CD14-positive monocyte (primary cell): ENCODE results near the gene TREML2. TPM values are rescaled to one million over a fixed set of nuclear protein-coding genes. Genes with fewer than 3 reads are reported as not detected.
A peak's percentile ranks its signal among the peaks of the same experiment; 100 is the strongest.

Experiments
- DNase-seq, 3 donors: peaks; one replicate each; pipeline ENCODE4 v3.0.0-alpha.2; 2011 to 2022
- H2AFZ ChIP-seq: 2 replicates; pipeline ENCODE4 v1.6.0; 2012; ENCODE audit warnings: mild to moderate bottlenecking, low read depth, low read length, inconsistent platforms; ENCODE audit not compliant: insufficient read depth, poor library complexity, severe bottlenecking
- H3K27ac ChIP-seq, 2 donors: 1 replicate in 1 of 2; 2 replicates in 1 of 2; pipeline ENCODE4 v1.5.1; 2012 to 2013; ENCODE audit warnings: low read length in 2 of 2, control low read depth in 1 of 2, inconsistent platforms in 1 of 2, low read depth in 1 of 2, mild to moderate bottlenecking in 1 of 2
- H3K27me3 ChIP-seq, 2 donors: one replicate each; pipeline versions ENCODE4 v1.6.0 to v1.6.1; 2011 to 2013; ENCODE audit warnings: low read length in 2 of 2; ENCODE audit not compliant: control insufficient read depth in 2 of 2, insufficient read depth in 2 of 2
- H3K36me3 ChIP-seq, 2 donors: replicated peaks in 1 of 2; 1 replicate in 1 of 2; 2 replicates in 1 of 2; pipeline versions ENCODE4 v1.5.1 to v1.6.1; 2012 to 2013; ENCODE audit warnings: low read length in 2 of 2, control low read depth in 1 of 2, inconsistent platforms in 1 of 2, mild to moderate bottlenecking in 1 of 2; ENCODE audit not compliant: insufficient read depth in 2 of 2, control insufficient read depth in 1 of 2
- H3K4me1 ChIP-seq, 2 donors: 1 replicate in 1 of 2; 2 replicates in 1 of 2; pipeline versions ENCODE4 v1.5.1 to v1.6.1; 2012 to 2013; ENCODE audit warnings: low read length in 2 of 2, control low read depth in 1 of 2, inconsistent platforms in 1 of 2, mild to moderate bottlenecking in 1 of 2, moderate library complexity in 1 of 2; ENCODE audit not compliant: insufficient read depth in 2 of 2, control insufficient read depth in 1 of 2
- H3K4me2 ChIP-seq: replicated peaks from 2 replicates; pipeline ENCODE3; 2012; ENCODE audit warnings: low read length, moderate library complexity, mild to moderate bottlenecking; ENCODE audit not compliant: poor library complexity, severe bottlenecking; ENCODE audit errors: extremely low read depth
- H3K4me3 ChIP-seq, 3 experiments: fragments of 200-600 bp in 1 of 3; sonication (generic) in 1 of 3; replicated peaks in 1 of 3; 1 replicate in 2 of 3; 2 replicates in 1 of 3; pipeline ENCODE4 v1.5.1; 2011 to 2013; ENCODE audit warnings: low read length in 3 of 3, mild to moderate bottlenecking in 3 of 3, control low read depth in 2 of 3, low read depth in 2 of 3, inconsistent platforms in 1 of 3, moderate library complexity in 1 of 3
- H3K79me2 ChIP-seq: 2 replicates; pipeline ENCODE4 v1.6.0; 2012; ENCODE audit warnings: mild to moderate bottlenecking, control low read depth, inconsistent platforms, low read length, moderate library complexity; ENCODE audit not compliant: insufficient read depth
- H3K9ac ChIP-seq: 2 replicates; pipeline ENCODE4 v1.6.0; 2017; ENCODE audit warnings: low read length, mild to moderate bottlenecking; ENCODE audit not compliant: insufficient read depth, poor library complexity, severe bottlenecking
- H3K9me3 ChIP-seq, 2 donors: replicated peaks in 1 of 2; 1 replicate in 1 of 2; 2 replicates in 1 of 2; pipeline versions ENCODE4 v1.5.1 to v1.6.1; 2012 to 2013; ENCODE audit warnings: low read length in 2 of 2, control low read depth in 1 of 2; ENCODE audit not compliant: control insufficient read depth in 1 of 2, insufficient read depth in 1 of 2
- H4K20me1 ChIP-seq: 2 replicates; pipeline ENCODE4 v1.6.0; 2012; ENCODE audit warnings: mild to moderate bottlenecking, low read length, control low read depth, moderate library complexity; ENCODE audit not compliant: insufficient read depth
- H3K27ac Mint-ChIP-seq, 7 donors: one replicate each; pipeline ENCODE4 v1.8.0; 2020; ENCODE audit warnings: mild to moderate bottlenecking in 7 of 7, mixed read lengths in 7 of 7, moderate library complexity in 6 of 7, inconsistent platforms in 2 of 7
- H3K27me3 Mint-ChIP-seq, 3 donors: one replicate each; pipeline ENCODE4 v1.8.0; 2021 to 2022; ENCODE audit warnings: low read depth in 3 of 3, mild to moderate bottlenecking in 3 of 3, mixed read lengths in 3 of 3, moderate library complexity in 3 of 3, inconsistent platforms in 1 of 3
- H3K36me3 Mint-ChIP-seq, 2 donors: one replicate each; pipeline ENCODE4 v1.8.0; 2020; ENCODE audit warnings: mixed read lengths in 2 of 2, inconsistent platforms in 1 of 2, mild to moderate bottlenecking in 1 of 2
- H3K4me1 Mint-ChIP-seq: one replicate; pipeline ENCODE4 v1.8.0; 2020; ENCODE audit warnings: mild to moderate bottlenecking, mixed read lengths
- H3K4me3 Mint-ChIP-seq, 2 donors: one replicate each; pipeline ENCODE4 v1.8.0; 2020; ENCODE audit warnings: mild to moderate bottlenecking in 2 of 2, mixed read lengths in 2 of 2, moderate library complexity in 1 of 2
- H3K9me3 Mint-ChIP-seq, 7 donors: one replicate each; pipeline ENCODE4 v1.8.0; 2020 to 2022; ENCODE audit warnings: mixed read lengths in 7 of 7, mild to moderate bottlenecking in 6 of 7, moderate library complexity in 6 of 7, inconsistent platforms in 2 of 7
- CTCF ChIP-seq: fragments of 200-600 bp; IDR thresholded peaks from one replicate; pipeline ENCODE4 v1.8.0; 2022; ENCODE audit warnings: antibody characterized with exemption, mild to moderate bottlenecking
- WGBS: methylation state at CpG from one replicate; pipeline ENCODE4 v1.1.5; 2013; ENCODE audit warnings: missing lambda C conversion rate; ENCODE audit not compliant: insufficient coverage; 5-methylcytosine and 5-hydroxymethylcytosine counted together
- intact Hi-C, 2 donors: fragments of 100-400 bp; cut with micrococcal nuclease; formaldehyde crosslinking; loops; one replicate each; pipeline versions ENCODE4 v1.15.0 to v1.15.1; 2023
- polyA plus RNA-seq, 3 donors: library from polyadenylated mRNA; depleted of rRNA in 1 of 3; unstranded in 2 of 3; stranded (reverse) in 1 of 3; fragments of 300-500 nt in 2 of 3; fragments of >200 nt in 1 of 3; fragmentation: Illumina TruSeq in 2 of 3; gene quantifications; 1 replicate in 2 of 3; 2 replicates in 1 of 3; pipeline ENCODE4 v1.2.3, GENCODE V29; 2012 to 2021

TREML2 gene
- polyA plus RNA-seq, 3 donors: 0.89 to 4.2 (median 1.1) TPM

- Mint-ChIP-seq H3K27ac (peak overlapping the region in 2 of 7 donors; percentile 37 to 54), H3K27me3 (peaks cover 0 to 5% (median 1%) of the 10 kb centered on the region in 3 donors), H3K4me3 (no peak overlapping the region), H3K4me1 (peaks cover 31% of the 10 kb centered on the region), H3K9me3 (peaks cover 11 to 17% (median 14%) of the 10 kb centered on the region in 7 donors), H3K36me3 (peaks cover 24 to 34% of the 10 kb centered on the region in 2 donors)
- Histone ChIP-seq H3K79me2 (no peaks in the 10 kb centered on the region), H3K9me3 (peaks cover 14 to 15% of the 10 kb centered on the region in 2 donors), H4K20me1 (no peaks in the 10 kb centered on the region), H3K4me2 (no peak overlapping the region), H3K4me1 (peaks cover 18 to 21% of the 10 kb centered on the region in 2 donors), H3K4me3 (no peak overlapping the region), H2AFZ (no peak overlapping the region), H3K9ac (no peak overlapping the region), H3K27ac (no peak overlapping the region), H3K36me3 (no peaks in the 10 kb centered on the region), H3K27me3 (no peaks in the 10 kb centered on the region)
- DNase-seq: no peak
- no peak for TF ChIP-seq CTCF
- intact Hi-C loops: no loop called here
- WGBS: 92% methylated on average over 3 of the region's 5 CpGs
Observed at GRCh38 chr6:41193171-41193734, 7.7 kb downstream of the TREML2 start.

GRCh38 chr6:41191569-41191968 lies 9.4 kb downstream of the TREML2 start:
- Mint-ChIP-seq H3K36me3 (peaks cover 13 to 24% of the 10 kb centered on the region in 2 donors), H3K9me3 (peaks cover 11 to 17% (median 14%) of the 10 kb centered on the region in 7 donors), H3K27me3 (peaks cover 0 to 5% (median 1%) of the 10 kb centered on the region in 3 donors), H3K4me3 (no peak overlapping the region), H3K4me1 (peaks cover 37% of the 10 kb centered on the region), H3K27ac (peak overlapping the region in 2 of 7 donors; percentile 15 to 79)
- Histone ChIP-seq H3K4me1 (peaks cover 33% of the 10 kb centered on the region in 2 donors), H3K79me2 (no peaks in the 10 kb centered on the region), H2AFZ (peak overlapping the region; percentile 34), H4K20me1 (no peaks in the 10 kb centered on the region), H3K27ac (no peak overlapping the region), H3K4me3 (no peak overlapping the region), H3K9ac (no peak overlapping the region), H3K36me3 (no peaks in the 10 kb centered on the region), H3K9me3 (peaks cover 14 to 15% of the 10 kb centered on the region in 2 donors), H3K4me2 (no peak overlapping the region), H3K27me3 (no peaks in the 10 kb centered on the region)
- peak in 2 of 3 donors; percentile 44 to 55 for DNase-seq
- 32% methylated on average over 6 of the region's 6 CpGs for WGBS
- TF ChIP-seq CTCF: peak; percentile 75
- intact Hi-C loops: no loop called here
